CD14-positive monocyte (primary cell): ENCODE results near the gene PLCB1. TPM values are rescaled to one million over a fixed set of nuclear protein-coding genes. Genes with fewer than 3 reads are reported as not detected.

Experiments
- DNase-seq, 3 donors: peaks; one replicate each; pipeline ENCODE4 v3.0.0-alpha.2; 2011 to 2022
- H2AFZ ChIP-seq: 2 replicates; pipeline ENCODE4 v1.6.0; 2012; ENCODE audit warnings: mild to moderate bottlenecking, low read depth, low read length, inconsistent platforms; ENCODE audit not compliant: insufficient read depth, poor library complexity, severe bottlenecking
- H3K27ac ChIP-seq, 2 donors: 1 replicate in 1 of 2; 2 replicates in 1 of 2; pipeline ENCODE4 v1.5.1; 2012 to 2013; ENCODE audit warnings: low read length in 2 of 2, control low read depth in 1 of 2, inconsistent platforms in 1 of 2, low read depth in 1 of 2, mild to moderate bottlenecking in 1 of 2
- H3K27me3 ChIP-seq, 2 donors: one replicate each; pipeline versions ENCODE4 v1.6.0 to v1.6.1; 2011 to 2013; ENCODE audit warnings: low read length in 2 of 2; ENCODE audit not compliant: control insufficient read depth in 2 of 2, insufficient read depth in 2 of 2
- H3K36me3 ChIP-seq, 2 donors: replicated peaks in 1 of 2; 1 replicate in 1 of 2; 2 replicates in 1 of 2; pipeline versions ENCODE4 v1.5.1 to v1.6.1; 2012 to 2013; ENCODE audit warnings: low read length in 2 of 2, control low read depth in 1 of 2, inconsistent platforms in 1 of 2, mild to moderate bottlenecking in 1 of 2; ENCODE audit not compliant: insufficient read depth in 2 of 2, control insufficient read depth in 1 of 2
- H3K4me1 ChIP-seq, 2 donors: 1 replicate in 1 of 2; 2 replicates in 1 of 2; pipeline versions ENCODE4 v1.5.1 to v1.6.1; 2012 to 2013; ENCODE audit warnings: low read length in 2 of 2, control low read depth in 1 of 2, inconsistent platforms in 1 of 2, mild to moderate bottlenecking in 1 of 2, moderate library complexity in 1 of 2; ENCODE audit not compliant: insufficient read depth in 2 of 2, control insufficient read depth in 1 of 2
- H3K4me2 ChIP-seq: replicated peaks from 2 replicates; pipeline ENCODE3; 2012; ENCODE audit warnings: low read length, moderate library complexity, mild to moderate bottlenecking; ENCODE audit not compliant: poor library complexity, severe bottlenecking; ENCODE audit errors: extremely low read depth
- H3K4me3 ChIP-seq, 3 experiments: fragments of 200-600 bp in 1 of 3; sonication (generic) in 1 of 3; replicated peaks in 1 of 3; 1 replicate in 2 of 3; 2 replicates in 1 of 3; pipeline ENCODE4 v1.5.1; 2011 to 2013; ENCODE audit warnings: low read length in 3 of 3, mild to moderate bottlenecking in 3 of 3, control low read depth in 2 of 3, low read depth in 2 of 3, inconsistent platforms in 1 of 3, moderate library complexity in 1 of 3
- H3K79me2 ChIP-seq: 2 replicates; pipeline ENCODE4 v1.6.0; 2012; ENCODE audit warnings: mild to moderate bottlenecking, control low read depth, inconsistent platforms, low read length, moderate library complexity; ENCODE audit not compliant: insufficient read depth
- H3K9ac ChIP-seq: 2 replicates; pipeline ENCODE4 v1.6.0; 2017; ENCODE audit warnings: low read length, mild to moderate bottlenecking; ENCODE audit not compliant: insufficient read depth, poor library complexity, severe bottlenecking
- H3K9me3 ChIP-seq, 2 donors: replicated peaks in 1 of 2; 1 replicate in 1 of 2; 2 replicates in 1 of 2; pipeline versions ENCODE4 v1.5.1 to v1.6.1; 2012 to 2013; ENCODE audit warnings: low read length in 2 of 2, control low read depth in 1 of 2; ENCODE audit not compliant: control insufficient read depth in 1 of 2, insufficient read depth in 1 of 2
- H4K20me1 ChIP-seq: 2 replicates; pipeline ENCODE4 v1.6.0; 2012; ENCODE audit warnings: mild to moderate bottlenecking, low read length, control low read depth, moderate library complexity; ENCODE audit not compliant: insufficient read depth
- H3K27ac Mint-ChIP-seq, 7 donors: one replicate each; pipeline ENCODE4 v1.8.0; 2020; ENCODE audit warnings: mild to moderate bottlenecking in 7 of 7, mixed read lengths in 7 of 7, moderate library complexity in 6 of 7, inconsistent platforms in 2 of 7
- H3K27me3 Mint-ChIP-seq, 3 donors: one replicate each; pipeline ENCODE4 v1.8.0; 2021 to 2022; ENCODE audit warnings: low read depth in 3 of 3, mild to moderate bottlenecking in 3 of 3, mixed read lengths in 3 of 3, moderate library complexity in 3 of 3, inconsistent platforms in 1 of 3
- H3K36me3 Mint-ChIP-seq, 2 donors: one replicate each; pipeline ENCODE4 v1.8.0; 2020; ENCODE audit warnings: mixed read lengths in 2 of 2, inconsistent platforms in 1 of 2, mild to moderate bottlenecking in 1 of 2
- H3K4me1 Mint-ChIP-seq: one replicate; pipeline ENCODE4 v1.8.0; 2020; ENCODE audit warnings: mild to moderate bottlenecking, mixed read lengths
- H3K4me3 Mint-ChIP-seq, 2 donors: one replicate each; pipeline ENCODE4 v1.8.0; 2020; ENCODE audit warnings: mild to moderate bottlenecking in 2 of 2, mixed read lengths in 2 of 2, moderate library complexity in 1 of 2
- H3K9me3 Mint-ChIP-seq, 7 donors: one replicate each; pipeline ENCODE4 v1.8.0; 2020 to 2022; ENCODE audit warnings: mixed read lengths in 7 of 7, mild to moderate bottlenecking in 6 of 7, moderate library complexity in 6 of 7, inconsistent platforms in 2 of 7
- CTCF ChIP-seq: fragments of 200-600 bp; IDR thresholded peaks from one replicate; pipeline ENCODE4 v1.8.0; 2022; ENCODE audit warnings: antibody characterized with exemption, mild to moderate bottlenecking
- WGBS: methylation state at CpG from one replicate; pipeline ENCODE4 v1.1.5; 2013; ENCODE audit warnings: missing lambda C conversion rate; ENCODE audit not compliant: insufficient coverage; 5-methylcytosine and 5-hydroxymethylcytosine counted together
- intact Hi-C, 2 donors: fragments of 100-400 bp; cut with micrococcal nuclease; formaldehyde crosslinking; loops; one replicate each; pipeline versions ENCODE4 v1.15.0 to v1.15.1; 2023
- polyA plus RNA-seq, 3 donors: library from polyadenylated mRNA; depleted of rRNA in 1 of 3; unstranded in 2 of 3; stranded (reverse) in 1 of 3; fragments of 300-500 nt in 2 of 3; fragments of >200 nt in 1 of 3; fragmentation: Illumina TruSeq in 2 of 3; gene quantifications; 1 replicate in 2 of 3; 2 replicates in 1 of 3; pipeline ENCODE4 v1.2.3, GENCODE V29; 2012 to 2021

PLCB1 gene
- polyA plus RNA-seq, 3 donors: 8.6 to 16.4 (median 13.2) TPM

DNA sequence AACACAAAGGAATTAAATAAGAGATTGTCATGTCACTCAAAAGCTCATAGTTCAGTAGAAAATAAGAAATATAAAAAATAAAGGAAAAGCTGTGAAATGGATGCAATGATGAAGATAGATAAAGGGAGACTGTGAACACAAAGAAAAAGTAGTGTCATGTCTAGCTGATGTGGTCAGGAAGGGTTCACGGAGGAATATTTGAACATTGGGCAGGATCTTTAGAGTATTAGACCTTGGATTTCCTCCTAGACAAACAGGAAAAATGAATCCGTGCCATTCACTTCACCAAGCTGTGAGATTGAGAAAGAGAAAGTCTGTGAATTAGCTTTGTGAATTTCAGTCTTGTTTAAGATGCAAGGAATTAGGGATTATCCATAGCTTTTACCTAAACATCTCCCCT, 522.4 kb downstream of the PLCB1 start:
- Mint-ChIP-seq H3K9me3 (peaks cover 0 to 3% (median 0%) of the 10 kb centered on the region in 7 donors), H3K4me3 (no peak overlapping the region), H3K36me3 (peaks cover 8 to 14% of the 10 kb centered on the region in 2 donors), H3K4me1 (peaks cover 9% of the 10 kb centered on the region), H3K27ac (no peak overlapping the region), H3K27me3 (no peaks in the 10 kb centered on the region)
- Histone ChIP-seq H3K36me3 (peaks cover 0 to 9% of the 10 kb centered on the region in 2 donors), H3K79me2 (no peaks in the 10 kb centered on the region), H3K4me3 (no peak overlapping the region), H3K4me2 (no peak overlapping the region), H2AFZ (no peak overlapping the region), H3K9me3 (no peaks in the 10 kb centered on the region), H3K27me3 (no peaks in the 10 kb centered on the region), H4K20me1 (no peaks in the 10 kb centered on the region), H3K4me1 (peaks cover 0 to 9% of the 10 kb centered on the region in 2 donors), H3K27ac (no peak overlapping the region), H3K9ac (no peak overlapping the region)
- DNase-seq: no peak
- no peak for TF ChIP-seq CTCF
- WGBS: no CpG with 5 or more reads among the region's 2 CpGs
- intact Hi-C loops: no loop called here

DNA sequence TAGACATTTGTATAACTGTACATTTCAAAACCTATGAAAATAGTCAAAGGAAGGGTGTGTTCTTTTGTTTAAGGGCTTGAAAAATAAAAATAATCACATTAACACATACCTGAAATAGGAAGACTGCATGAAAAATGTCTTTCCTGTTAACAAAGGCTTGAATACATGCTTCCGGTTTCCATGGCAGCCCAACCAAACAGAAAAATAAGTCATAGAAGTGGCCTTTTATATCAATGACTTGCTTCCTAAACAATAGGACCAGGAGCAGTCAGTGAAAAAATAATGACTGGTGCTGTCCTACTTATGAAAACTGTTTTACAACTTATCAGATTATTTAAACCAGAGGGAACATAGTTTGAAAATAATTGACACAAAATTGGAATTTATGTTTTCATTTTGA, 524.3 kb downstream of the PLCB1 start:
- Histone ChIP-seq H3K79me2 (no peaks in the 10 kb centered on the region), H3K4me1 (peaks cover 0 to 9% of the 10 kb centered on the region in 2 donors), H3K9me3 (no peaks in the 10 kb centered on the region), H3K27ac (no peak overlapping the region), H3K27me3 (no peaks in the 10 kb centered on the region), H3K4me3 (no peak overlapping the region), H2AFZ (no peak overlapping the region), H4K20me1 (no peaks in the 10 kb centered on the region), H3K4me2 (no peak overlapping the region), H3K36me3 (no peaks in the 10 kb centered on the region), H3K9ac (no peak overlapping the region)
- DNase-seq: no peak
- H3K36me3 Mint-ChIP-seq: peaks cover 10 to 14% of the 10 kb centered on the region in 2 donors
- H3K27me3 Mint-ChIP-seq: no peaks in the 10 kb centered on the region
- H3K27ac Mint-ChIP-seq: no peak overlapping the region
- TF ChIP-seq CTCF: no peak
- H3K4me3 Mint-ChIP-seq: no peak overlapping the region
- peaks cover 9% of the 10 kb centered on the region for H3K4me1 Mint-ChIP-seq
- intact Hi-C loops: no loop called here
- peaks cover 0 to 3% (median 0%) of the 10 kb centered on the region in 7 donors for H3K9me3 Mint-ChIP-seq
- no CpG with 5 or more reads among the region's 1 CpG for WGBS
